Panc1 (cell line): ENCODE results near the gene ZBTB43. TPM values are rescaled to one million over a fixed set of nuclear protein-coding genes. Genes with fewer than 3 reads are reported as not detected.

ENCODE experiments used
- ATAC-seq: fragments of 200-7000 bp; cut with Tn5 transposase; 2 replicates; pipeline ENCODE4 v1.9.1; 2020; ENCODE audit warnings: mild to moderate bottlenecking, moderate library complexity
- BruUV-seq: library from RNA; stranded (reverse); fragments of 400-500 nt; replicated peaks from 2 replicates; lab custom pipeline; 2021; lab: Mats Ljungman, UMichigan
- CTCF ChIA-PET: fragments of 300-600 bp; sonication (Branson Sonifier 250); formaldehyde crosslinking; loops from one replicate; lab custom pipeline; 2022; ENCODE audit warnings: antibody characterized with exemption; lab: Charles Lee
- POLR2A ChIA-PET: fragments of 300-600 bp; sonication (Branson Sonifier 250); formaldehyde crosslinking; loops from one replicate; lab custom pipeline; 2022; ENCODE audit warnings: antibody characterized with exemption; lab: Charles Lee
- DNase-seq: peaks from one replicate; pipeline ENCODE4 v3.0.0-alpha.2; 2010; ENCODE audit warnings: low read depth, low spot score
- H3K27ac ChIP-seq: 2 replicates; pipeline ENCODE4 v1.5.1; 2011; ENCODE audit warnings: mild to moderate bottlenecking, low read length, inconsistent platforms
- H3K27me3 ChIP-seq: fragments of 200-500 bp; sonication (Bioruptor generic); 2 replicates; pipeline ENCODE4 v1.6.0; 2014; ENCODE audit warnings: low read length, inconsistent platforms; ENCODE audit not compliant: control insufficient read depth, insufficient read depth
- H3K36me3 ChIP-seq: fragments of 200-500 bp; sonication (Bioruptor generic); 2 replicates; pipeline ENCODE4 v1.5.1; 2014; ENCODE audit warnings: inconsistent platforms, mild to moderate bottlenecking, low read length, moderate library complexity; ENCODE audit not compliant: control insufficient read depth, insufficient read depth
- H3K4me1 ChIP-seq: 2 replicates; pipeline ENCODE4 v1.5.1; 2011; ENCODE audit warnings: inconsistent platforms, mild to moderate bottlenecking, low read length, moderate library complexity; ENCODE audit not compliant: control insufficient read depth, insufficient read depth
- H3K4me3 ChIP-seq, 2 experiments: 2 replicates each; pipeline ENCODE4 v1.5.1; 2011 to 2012; ENCODE audit warnings: low read depth in 2 of 2, low read length in 2 of 2, mild to moderate bottlenecking in 2 of 2, inconsistent platforms in 1 of 2, moderate library complexity in 1 of 2
- H3K9me3 ChIP-seq: fragments of 200-500 bp; sonication (Bioruptor generic); 2 replicates; pipeline ENCODE4 v1.5.1; 2014; ENCODE audit warnings: low read depth, mild to moderate bottlenecking, inconsistent platforms, low read length, moderate library complexity; ENCODE audit not compliant: control insufficient read depth, insufficient read depth
- CTCF ChIP-seq: fragments of 450-650 bp; IDR thresholded peaks from 2 replicates; pipeline ENCODE4 v1.5.1; 2017; ENCODE audit warnings: mild to moderate bottlenecking
- POLR2AphosphoS5 ChIP-seq: IDR thresholded peaks from 2 replicates; pipeline ENCODE4 v1.6.1; 2012; ENCODE audit warnings: mild to moderate bottlenecking, low read depth, low read length, moderate library complexity
- REST ChIP-seq, 2 experiments: IDR thresholded peaks; 2 replicates each; pipeline ENCODE4 v1.6.1; 2011 to 2012; ENCODE audit warnings: low read depth in 2 of 2, control low read depth in 1 of 2, low read length in 1 of 2, mild to moderate bottlenecking in 1 of 2, moderate library complexity in 1 of 2; ENCODE audit not compliant: insufficient read depth in 1 of 2
- SIN3A ChIP-seq: IDR thresholded peaks from 2 replicates; pipeline ENCODE4 v1.6.1; 2012; ENCODE audit warnings: low read depth, mild to moderate bottlenecking, low read length, moderate library complexity, borderline replicate concordance; ENCODE audit not compliant: insufficient read depth
- TCF7L2 ChIP-seq: IDR thresholded peaks from 2 replicates; pipeline ENCODE4 v1.6.1; 2011; ENCODE audit warnings: mild to moderate bottlenecking, low read depth, low read length, inconsistent platforms
- in situ Hi-C: cut with HindIII; loops from 2 replicates; pipeline ENCODE4 v1.10.0; 2016; ENCODE audit warnings: low sequenced_read_pairs, low pct_unique_long_range_greater_than_20kb
- intact Hi-C: fragments of 100-400 bp; cut with micrococcal nuclease; formaldehyde crosslinking; loops from one replicate; pipeline ENCODE4 v1.10.0; 2022; ENCODE audit not compliant: unreplicated experiment
- total RNA-seq: library from RNA; stranded (reverse); gene quantifications from one replicate; pipeline ENCODE4 v1.2.1, GENCODE V29; 2021; ENCODE audit not compliant: unreplicated experiment

The ZBTB43 gene
- total RNA-seq, 1 experiment from 2014 or later: 9.7 TPM

GRCh38 chr9:126861707-126862103 is 56.9 kb downstream of the ZBTB43 start:
- H3K4me3 ChIP-seq: peak overlapping the region; percentile 71 to 81
- peaks cover 4% of the 10 kb centered on the region; the same call in 1 of the 2 replicates for H3K36me3 ChIP-seq
- H3K27ac ChIP-seq: peak overlapping the region; percentile 36
- CTCF ChIA-PET: no interaction called here
- no TSS peak for BruUV-seq
- intact Hi-C loops: no loop called here
- ATAC-seq (no peak), DNase-seq (no peak)
- no peak for TF ChIP-seq TCF7L2
- no peak for TF ChIP-seq REST (IDR thresholded peaks at IDR 0.05; ENCODE audit: insufficient read depth in 1 of 2, low read depth in 2 of 2, low read length in 1 of 2)
- TF ChIP-seq POLR2AphosphoS5: no peak
- TF ChIP-seq CTCF: no peak
- no peak for TF ChIP-seq SIN3A
- no peaks in the 10 kb centered on the region for H3K27me3 ChIP-seq
- peaks cover 17% of the 10 kb centered on the region for H3K4me1 ChIP-seq
- in situ Hi-C loops: no loop called here
- H3K9me3 ChIP-seq: no peaks in the 10 kb centered on the region
- POLR2A ChIA-PET: no interaction called here

- intact Hi-C loops: no loop called here
These were observed 57.4 kb downstream of the ZBTB43 start for GRCh38 chr9:126862104-126862761.

More at GRCh38 chr9:126862104-126862761, 57.4 kb downstream of the ZBTB43 start:
- peak overlapping the region; percentile 36 for H3K27ac ChIP-seq
- no peaks in the 10 kb centered on the region for H3K27me3 ChIP-seq
- ATAC-seq (no peak), DNase-seq (no peak)
- H3K9me3 ChIP-seq: no peaks in the 10 kb centered on the region
- peak overlapping the region; percentile 71 to 81 for H3K4me3 ChIP-seq
- peaks cover 6% of the 10 kb centered on the region; the same call in 1 of the 2 replicates for H3K36me3 ChIP-seq
- TF ChIP-seq CTCF (no peak), REST (IDR thresholded peaks at IDR 0.05; ENCODE audit: insufficient read depth in 1 of 2, low read depth in 2 of 2, low read length in 1 of 2) (no peak), POLR2AphosphoS5 (no peak), SIN3A (no peak), TCF7L2 (no peak)
- TSS peak; percentile 84 for BruUV-seq
- ChIA-PET CTCF (no interaction called here), POLR2A (no interaction called here)
- in situ Hi-C loops: no loop called here
- peaks cover 17% of the 10 kb centered on the region for H3K4me1 ChIP-seq
